Activated naive CD8-positive, alpha-beta T cell treated with anti-CD3 and anti-CD28 coated beads, Interleukin-2, amount 50 U/mL, for 24 hours (primary cell): ENCODE data around the gene SLAMF1.

Source experiments
- ATAC-seq: fragments of 150-1000 bp; cut with Tn5 transposase; one replicate; pipeline ENCODE4 v1.10.0; 2021
- DNase-seq: peaks from one replicate; pipeline ENCODE4 v3.0.0; 2021
- H3K27ac Mint-ChIP-seq: one replicate; pipeline ENCODE4 v1.8.0; 2021; ENCODE audit warnings: mild to moderate bottlenecking, mixed read lengths
- H3K27me3 Mint-ChIP-seq: one replicate; pipeline ENCODE4 v1.8.0; 2021; ENCODE audit warnings: mixed read lengths
- H3K36me3 Mint-ChIP-seq: one replicate; pipeline ENCODE4 v1.8.0; 2021; ENCODE audit warnings: low read depth, mixed read lengths
- H3K4me1 Mint-ChIP-seq: one replicate; pipeline ENCODE4 v1.8.0; 2021; ENCODE audit warnings: mixed read lengths
- H3K4me3 Mint-ChIP-seq: one replicate; pipeline ENCODE4 v1.8.0; 2021; ENCODE audit warnings: mild to moderate bottlenecking, moderate library complexity, mixed read lengths
- H3K9me3 Mint-ChIP-seq: one replicate; pipeline ENCODE4 v1.8.0; 2021; ENCODE audit warnings: mixed read lengths

Gene SLAMF1

DNA sequence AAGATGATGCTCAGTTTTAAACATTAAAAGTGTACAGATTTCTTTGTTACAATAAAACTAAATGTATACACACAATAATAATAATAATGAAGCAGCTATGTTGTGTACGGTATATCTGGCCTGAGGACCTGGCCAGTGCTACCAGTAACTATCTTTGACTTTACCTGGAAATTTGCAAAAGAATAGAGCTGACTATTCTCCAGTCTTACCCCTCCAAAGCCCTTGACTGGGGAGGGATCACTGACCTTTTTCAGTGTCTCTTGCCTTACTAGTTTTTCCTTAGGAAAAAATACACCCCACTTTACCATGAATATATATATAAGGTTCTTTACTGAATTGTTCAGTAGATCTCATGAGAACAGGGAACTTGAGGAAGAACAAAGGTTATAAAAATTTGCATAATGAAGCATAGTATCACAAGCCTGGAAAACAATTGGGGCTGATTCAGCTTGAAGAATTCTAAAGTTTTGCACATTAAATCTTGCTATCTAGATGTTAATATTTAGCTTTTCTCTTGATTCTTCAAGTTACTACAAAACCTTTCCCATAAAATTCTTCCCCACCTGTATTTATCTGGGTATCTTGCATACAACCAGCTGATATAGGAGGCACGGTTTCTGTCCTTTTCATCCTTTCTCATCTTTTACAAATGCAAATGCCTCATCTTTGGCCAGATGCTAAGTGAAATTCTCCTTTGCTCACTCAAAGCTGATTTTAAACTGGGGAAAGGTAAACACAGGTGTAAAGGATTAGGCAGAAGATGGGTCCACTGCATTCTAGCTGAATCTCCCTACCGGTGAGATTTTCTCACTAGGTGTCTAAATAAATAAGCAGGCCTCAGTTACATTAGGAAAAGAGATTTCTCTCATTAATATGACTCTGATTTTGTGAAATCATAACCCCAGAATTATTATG lies 25.0 kb upstream of the SLAMF1 start:
- Mint-ChIP-seq H3K27ac (peak overlapping the region; percentile 36), H3K27me3 (no peaks in the 10 kb centered on the region), H3K4me1 (peaks cover 32% of the 10 kb centered on the region), H3K9me3 (peaks cover 18% of the 10 kb centered on the region), H3K4me3 (no peak overlapping the region), H3K36me3 (peaks cover 31% of the 10 kb centered on the region)
- ATAC-seq: no peak
- DNase-seq: no peak

DNA sequence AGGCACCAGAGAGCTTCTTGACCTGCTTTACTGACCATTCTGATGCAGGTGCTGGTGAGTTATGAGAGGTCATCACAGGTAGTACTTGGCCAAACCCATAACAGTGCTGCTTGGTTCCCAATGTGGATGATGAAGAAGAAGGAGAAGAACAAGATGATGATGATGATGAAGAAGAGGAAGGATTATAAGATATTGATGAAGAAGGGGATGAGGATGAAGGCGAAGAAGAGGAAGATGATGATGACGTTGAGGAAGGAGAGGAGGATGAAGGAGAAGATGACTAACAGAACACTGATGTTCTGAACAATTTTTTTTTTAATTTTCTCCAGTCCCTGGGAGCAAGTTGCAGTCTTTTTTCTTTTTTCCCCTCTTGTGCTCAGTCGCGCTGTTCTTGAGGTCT lies 23.9 kb upstream of the SLAMF1 start:
- Mint-ChIP-seq H3K36me3 (peaks cover 29% of the 10 kb centered on the region), H3K9me3 (peaks cover 18% of the 10 kb centered on the region), H3K4me1 (peaks cover 34% of the 10 kb centered on the region), H3K27ac (no peak overlapping the region), H3K27me3 (no peaks in the 10 kb centered on the region), H3K4me3 (no peak overlapping the region)
- ATAC-seq (no peak), DNase-seq (no peak)

DNA sequence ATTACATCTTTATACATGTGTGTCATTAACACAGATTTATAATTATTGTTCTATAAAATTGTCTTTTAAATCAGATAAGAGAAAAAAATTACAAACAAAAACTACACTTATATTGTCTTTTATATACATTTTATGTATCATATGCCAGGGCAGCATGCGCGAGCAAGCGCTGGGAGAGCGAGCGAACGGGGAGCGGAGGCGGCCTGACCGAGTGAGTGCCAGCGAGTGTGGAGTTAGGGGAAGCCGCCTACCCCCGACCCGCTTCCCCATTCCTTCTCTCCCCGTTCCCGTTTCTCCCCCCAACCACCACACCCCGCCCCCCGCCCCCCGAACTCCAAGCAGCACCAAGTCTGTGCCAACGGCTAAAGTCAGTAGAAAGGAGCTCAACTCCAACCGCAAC lies 23.0 kb upstream of the SLAMF1 start:
- no peak overlapping the region for H3K27ac Mint-ChIP-seq
- H3K36me3 Mint-ChIP-seq: peaks cover 29% of the 10 kb centered on the region
- no peaks in the 10 kb centered on the region for H3K27me3 Mint-ChIP-seq
- no peak overlapping the region for H3K4me3 Mint-ChIP-seq
- H3K9me3 Mint-ChIP-seq: peaks cover 18% of the 10 kb centered on the region
- H3K4me1 Mint-ChIP-seq: peaks cover 40% of the 10 kb centered on the region
- ATAC-seq (no peak), DNase-seq (no peak)

DNA sequence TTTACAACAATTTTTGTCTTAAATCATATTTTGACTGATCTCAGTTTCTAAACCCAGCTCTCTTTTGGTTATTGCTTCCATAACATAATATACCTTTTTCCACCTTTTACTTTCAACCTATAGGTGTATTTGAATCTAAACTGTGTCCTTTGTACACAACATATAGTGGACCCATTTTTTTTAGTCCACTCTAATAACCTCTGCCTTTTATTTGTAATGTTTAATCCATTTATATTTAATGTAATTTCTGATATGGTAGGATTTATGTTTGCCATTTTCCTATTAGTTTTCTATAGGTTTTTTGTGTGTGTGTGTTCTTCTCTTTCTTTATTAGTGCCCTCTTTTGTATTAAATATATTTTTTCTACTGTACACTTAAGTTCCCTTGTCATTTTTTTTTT lies 22.4 kb upstream of the SLAMF1 start:
- peaks cover 18% of the 10 kb centered on the region for H3K9me3 Mint-ChIP-seq
- no peak for ATAC-seq
- H3K4me3 Mint-ChIP-seq: no peak overlapping the region
- peaks cover 45% of the 10 kb centered on the region for H3K4me1 Mint-ChIP-seq
- no peak for DNase-seq
- peaks cover 29% of the 10 kb centered on the region for H3K36me3 Mint-ChIP-seq
- no peaks in the 10 kb centered on the region for H3K27me3 Mint-ChIP-seq
- no peak overlapping the region for H3K27ac Mint-ChIP-seq

DNA sequence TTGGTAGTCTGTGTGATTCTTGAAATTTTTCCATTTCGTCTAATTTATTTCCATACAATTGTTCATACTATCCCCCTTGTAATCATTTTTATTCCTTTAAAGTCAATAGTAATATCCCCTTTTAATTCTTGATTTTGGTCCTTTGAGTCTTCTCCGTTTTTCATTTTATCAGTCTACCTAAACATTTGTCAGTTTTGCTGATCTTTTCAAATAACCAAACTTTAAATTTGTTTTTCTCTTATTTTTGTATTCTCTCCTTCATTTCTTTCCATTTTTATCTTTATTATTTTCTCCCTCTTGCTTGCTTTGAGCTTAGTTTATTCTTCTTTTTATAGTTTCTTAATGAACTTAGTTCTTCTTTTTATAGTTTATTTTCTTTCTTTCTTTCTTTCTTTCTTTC lies 21.1 kb upstream of the SLAMF1 start:
- ATAC-seq: no peak
- Mint-ChIP-seq H3K36me3 (peaks cover 29% of the 10 kb centered on the region), H3K27me3 (no peaks in the 10 kb centered on the region)

DNA sequence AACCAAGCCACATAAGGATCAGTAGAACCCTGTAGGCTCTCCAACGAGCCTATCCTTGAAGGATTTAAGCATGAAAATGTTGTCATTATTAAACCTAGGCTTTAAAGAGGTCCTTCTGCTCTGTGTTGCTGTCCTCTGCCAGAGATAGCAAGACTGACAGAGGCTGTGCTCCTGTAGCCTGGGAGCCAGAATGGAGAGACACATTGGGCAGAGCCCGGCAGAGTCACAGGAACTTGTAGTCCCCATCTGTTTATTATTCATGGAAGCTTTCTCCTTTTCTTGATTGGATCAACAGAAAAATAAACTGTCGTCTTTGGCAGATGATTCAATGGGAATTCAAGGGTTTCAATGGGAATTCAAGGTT lies 19.2 kb upstream of the SLAMF1 start:
- peaks cover 64% of the 10 kb centered on the region for H3K4me1 Mint-ChIP-seq
- H3K9me3 Mint-ChIP-seq: peaks cover 18% of the 10 kb centered on the region
- H3K4me3 Mint-ChIP-seq: peak overlapping the region; percentile 58
- no peak for DNase-seq
- peak overlapping the region; percentile 91 for H3K27ac Mint-ChIP-seq
- ATAC-seq: no peak
- peaks cover 27% of the 10 kb centered on the region for H3K36me3 Mint-ChIP-seq
- H3K27me3 Mint-ChIP-seq: no peaks in the 10 kb centered on the region

More for the DNA sequence above, 21.1 kb upstream of the SLAMF1 start:
- Mint-ChIP-seq H3K9me3 (peaks cover 18% of the 10 kb centered on the region), H3K4me1 (peaks cover 57% of the 10 kb centered on the region), H3K4me3 (no peak overlapping the region), H3K27ac (no peak overlapping the region)
- DNase-seq: no peak

DNA sequence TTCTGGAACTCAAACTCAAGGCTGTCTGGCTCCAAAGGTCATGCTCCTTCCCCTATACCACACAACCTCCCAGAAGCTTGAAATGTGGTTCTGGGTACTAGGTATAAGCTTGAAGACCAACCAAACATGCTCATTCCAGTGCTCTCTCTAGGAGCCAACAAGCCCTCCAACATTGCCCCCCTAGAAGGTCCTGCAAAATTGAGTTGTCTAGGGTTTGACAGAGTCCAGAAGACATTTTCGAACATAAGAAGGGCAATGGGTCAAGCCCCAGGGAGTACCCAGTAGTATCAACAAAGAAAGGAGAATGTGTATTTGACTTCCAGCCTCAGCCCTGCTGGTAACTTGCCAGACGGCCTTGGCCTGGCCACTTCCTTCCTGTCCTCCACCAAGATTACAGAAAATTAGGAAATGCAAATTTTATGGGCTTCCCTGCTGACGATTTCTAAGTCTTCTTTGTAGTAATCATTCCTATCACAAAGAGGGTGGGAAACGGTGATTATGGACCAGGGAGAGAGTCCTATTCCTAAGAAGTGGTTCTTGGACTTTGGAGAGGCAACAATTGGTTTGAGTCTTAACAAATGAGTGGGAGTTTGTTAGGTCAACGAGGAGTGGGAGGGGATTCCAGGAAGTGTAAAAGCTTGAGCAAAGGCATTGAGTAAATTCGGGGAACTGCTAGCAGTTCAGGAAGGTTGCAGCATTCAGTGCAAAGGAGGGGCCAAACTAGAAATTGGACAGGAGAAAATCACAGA lies 18.7 kb upstream of the SLAMF1 start:
- H3K4me3 Mint-ChIP-seq: peak overlapping the region; percentile 58
- ATAC-seq (peak; percentile 65), DNase-seq (no peak)
- peaks cover 59% of the 10 kb centered on the region for H3K4me1 Mint-ChIP-seq
- H3K36me3 Mint-ChIP-seq: peaks cover 23% of the 10 kb centered on the region
- H3K27me3 Mint-ChIP-seq: no peaks in the 10 kb centered on the region
- peaks cover 19% of the 10 kb centered on the region for H3K9me3 Mint-ChIP-seq
- peak overlapping the region; percentile 91 for H3K27ac Mint-ChIP-seq

DNA sequence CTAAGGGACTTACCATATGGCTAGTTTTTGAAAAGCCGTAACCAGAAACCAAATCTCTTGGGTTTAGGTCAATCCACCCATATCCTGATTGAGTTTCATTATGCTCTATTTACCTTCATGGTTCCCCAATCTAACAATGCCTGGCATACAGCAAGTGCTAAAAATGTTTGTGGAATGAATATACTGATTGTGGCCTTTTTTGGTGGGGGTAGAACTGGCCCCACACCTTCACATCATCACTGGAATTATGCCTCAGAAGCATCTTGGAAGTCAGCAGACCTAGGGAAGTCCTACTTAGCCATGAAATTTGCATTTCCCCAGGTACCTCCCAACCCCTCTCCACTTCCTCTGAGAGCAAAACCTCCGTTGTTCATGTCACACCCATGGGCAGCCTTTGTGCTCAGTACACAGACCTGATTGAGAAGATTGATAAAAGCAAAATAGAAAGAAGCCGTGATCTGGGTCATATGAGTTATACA lies 17.8 kb upstream of the SLAMF1 start:
- peak; percentile 90 for ATAC-seq
- H3K27me3 Mint-ChIP-seq: no peaks in the 10 kb centered on the region
- H3K4me3 Mint-ChIP-seq: peak overlapping the region; percentile 58
- peak overlapping the region; percentile 91 for H3K27ac Mint-ChIP-seq
- peaks cover 59% of the 10 kb centered on the region for H3K4me1 Mint-ChIP-seq
- peaks cover 23% of the 10 kb centered on the region for H3K36me3 Mint-ChIP-seq
- no peak for DNase-seq
- peaks cover 20% of the 10 kb centered on the region for H3K9me3 Mint-ChIP-seq

DNA sequence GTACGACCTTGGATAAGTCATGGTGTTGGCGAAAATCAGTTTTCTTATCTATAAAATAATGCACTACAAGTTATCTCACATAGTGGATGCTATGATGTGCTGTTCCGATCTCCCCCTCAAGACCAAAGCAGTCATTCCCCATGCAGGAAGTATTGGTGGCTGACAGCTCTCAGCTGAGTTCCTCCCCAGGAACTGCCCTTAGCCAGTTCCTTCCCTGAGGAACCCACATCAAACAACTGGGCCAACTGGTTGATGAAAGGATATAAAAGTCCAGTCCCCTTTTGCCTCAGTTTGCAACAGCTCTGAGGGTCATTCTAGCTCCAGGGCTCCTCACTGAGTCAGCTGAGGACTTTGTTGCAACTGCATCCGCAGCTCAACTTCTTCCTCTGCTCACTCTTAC lies 16.1 kb upstream of the SLAMF1 start:
- Mint-ChIP-seq H3K4me1 (peaks cover 68% of the 10 kb centered on the region), H3K27ac (no peak overlapping the region), H3K27me3 (no peaks in the 10 kb centered on the region), H3K9me3 (peaks cover 14% of the 10 kb centered on the region), H3K4me3 (no peak overlapping the region), H3K36me3 (peaks cover 15% of the 10 kb centered on the region)
- no peak for ATAC-seq
- no peak for DNase-seq

DNA sequence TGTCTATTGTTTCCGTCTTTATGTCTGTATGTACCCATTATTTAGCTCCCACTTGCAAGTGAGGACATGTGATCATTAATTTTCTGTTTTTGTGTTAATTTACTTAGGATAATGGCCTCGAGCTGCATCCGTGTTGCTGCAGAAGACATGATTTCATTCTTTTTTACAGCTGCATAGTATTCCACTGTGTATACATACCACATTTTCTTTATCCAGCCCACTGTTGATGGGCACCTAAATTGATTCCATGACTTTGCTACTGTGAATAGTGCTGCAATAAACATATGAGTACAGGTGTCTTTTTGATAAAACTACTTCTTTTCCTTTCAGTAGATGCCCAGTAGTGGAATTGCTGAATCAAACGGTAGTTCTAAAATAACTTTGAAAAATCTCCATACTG lies 12.7 kb upstream of the SLAMF1 start:
- DNase-seq (no peak), ATAC-seq (no peak)
- Mint-ChIP-seq H3K27ac (no peak overlapping the region), H3K36me3 (peaks cover 9% of the 10 kb centered on the region), H3K4me3 (no peak overlapping the region), H3K4me1 (peaks cover 60% of the 10 kb centered on the region), H3K9me3 (peaks cover 14% of the 10 kb centered on the region), H3K27me3 (no peaks in the 10 kb centered on the region)

DNA sequence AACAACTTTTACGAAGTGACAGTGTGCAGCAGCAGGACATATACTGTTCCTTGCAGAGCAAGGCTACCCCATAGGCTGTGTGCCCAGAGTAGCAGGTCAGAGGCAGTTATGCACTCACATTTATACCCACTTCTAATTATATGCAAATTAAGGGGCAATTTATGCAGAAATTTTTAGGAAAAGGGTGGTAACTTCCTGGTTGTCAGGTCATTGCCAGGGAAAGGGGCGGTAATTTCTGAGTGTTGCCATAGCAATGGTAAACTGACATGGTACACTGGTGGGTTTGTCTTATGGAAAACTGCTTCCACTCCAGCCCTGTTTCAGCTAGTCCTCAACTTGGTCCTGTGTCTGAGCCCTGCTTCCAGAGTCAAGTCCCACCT lies 12.0 kb upstream of the SLAMF1 start:
- no peak overlapping the region for H3K27ac Mint-ChIP-seq
- no peak for ATAC-seq
- H3K36me3 Mint-ChIP-seq: peaks cover 9% of the 10 kb centered on the region
- H3K4me1 Mint-ChIP-seq: peaks cover 60% of the 10 kb centered on the region
- H3K4me3 Mint-ChIP-seq: no peak overlapping the region
- H3K27me3 Mint-ChIP-seq: no peaks in the 10 kb centered on the region
- DNase-seq: no peak
- H3K9me3 Mint-ChIP-seq: peaks cover 14% of the 10 kb centered on the region

DNA sequence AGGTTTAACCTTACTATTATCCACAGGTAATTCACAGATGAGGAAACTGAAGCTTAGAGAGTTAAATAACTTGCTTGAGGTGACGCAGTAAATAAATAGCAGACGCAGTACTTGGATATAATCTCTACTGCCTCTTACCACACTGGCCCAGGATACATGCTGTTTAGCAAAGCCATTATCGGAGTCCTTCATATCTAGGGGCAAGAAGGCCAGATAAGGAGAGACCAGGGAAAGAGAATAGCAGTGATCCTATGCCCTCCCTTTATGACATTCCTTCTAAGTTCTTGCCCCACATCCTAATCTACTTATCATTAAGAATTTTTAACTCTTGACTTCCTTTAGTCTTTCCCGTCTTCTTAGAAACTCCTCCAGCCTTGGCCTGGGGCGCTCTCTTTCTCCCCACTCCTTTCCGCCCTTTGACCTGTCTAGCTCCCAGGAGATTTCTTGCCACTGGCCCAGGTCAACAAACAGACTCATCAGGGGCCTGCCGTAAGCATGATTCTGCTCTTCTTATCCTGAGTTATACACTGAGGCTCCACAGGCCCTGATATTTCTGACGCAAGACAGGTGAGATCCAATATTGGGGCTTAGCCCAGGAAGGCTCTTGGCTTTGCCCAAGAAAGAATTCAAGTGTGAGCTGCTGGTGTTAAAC lies 11.4 kb upstream of the SLAMF1 start:
- no peak overlapping the region for H3K27ac Mint-ChIP-seq
- H3K36me3 Mint-ChIP-seq: peaks cover 9% of the 10 kb centered on the region
- peaks cover 62% of the 10 kb centered on the region for H3K4me1 Mint-ChIP-seq
- H3K27me3 Mint-ChIP-seq: no peaks in the 10 kb centered on the region
- ATAC-seq (no peak), DNase-seq (no peak)
- H3K4me3 Mint-ChIP-seq: no peak overlapping the region
- peaks cover 14% of the 10 kb centered on the region for H3K9me3 Mint-ChIP-seq

DNA sequence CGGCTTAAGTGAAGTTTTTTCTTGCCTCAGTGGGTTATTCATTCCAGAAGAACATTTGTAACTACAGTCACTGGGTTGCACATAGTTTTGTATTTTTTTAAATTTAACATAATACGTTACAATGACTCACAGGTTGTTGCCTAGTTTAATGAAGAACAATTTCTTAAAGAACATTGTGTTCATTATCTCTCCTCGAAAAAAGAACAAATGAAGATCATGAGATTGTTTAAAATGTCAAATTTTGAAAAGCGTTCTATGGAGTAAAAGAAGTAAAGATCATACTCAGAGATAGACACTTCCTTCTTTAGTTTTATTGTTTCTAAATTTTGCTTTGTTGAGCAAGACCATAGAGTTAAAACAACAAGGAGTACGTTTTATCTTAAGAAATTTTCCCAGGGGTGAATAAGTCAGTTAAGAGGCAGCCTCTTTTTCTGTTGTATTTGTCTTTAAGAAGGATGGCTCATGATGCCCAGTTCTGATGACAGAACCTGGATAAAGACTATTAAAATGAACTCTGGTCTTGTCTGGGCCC lies 10.5 kb upstream of the SLAMF1 start:
- ATAC-seq: no peak
- Mint-ChIP-seq H3K27me3 (no peaks in the 10 kb centered on the region), H3K9me3 (peaks cover 14% of the 10 kb centered on the region), H3K27ac (peak overlapping the region; percentile 23), H3K36me3 (peaks cover 9% of the 10 kb centered on the region), H3K4me1 (peaks cover 62% of the 10 kb centered on the region), H3K4me3 (no peak overlapping the region)
- no peak for DNase-seq

DNA sequence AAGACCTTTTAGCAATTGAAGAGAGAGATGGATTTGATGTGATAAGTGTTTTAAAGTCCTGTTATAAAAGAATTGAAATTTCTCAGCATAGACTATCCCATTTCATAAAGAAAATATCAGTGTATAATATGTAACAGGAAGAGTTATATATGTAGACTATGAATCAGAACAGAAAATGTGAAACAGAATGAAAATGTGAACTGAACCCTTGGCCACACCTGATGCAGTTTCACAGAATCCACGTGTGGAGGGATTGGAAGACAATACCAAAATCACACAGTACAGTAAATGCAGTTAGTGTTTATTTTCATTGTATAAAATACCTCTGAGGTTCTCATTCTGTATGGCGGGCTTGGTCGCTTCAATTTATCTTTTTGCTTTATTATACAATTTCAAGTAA lies 9.9 kb upstream of the SLAMF1 start:
- DNase-seq (no peak), ATAC-seq (peak; percentile 26)
- peak overlapping the region; percentile 30 for H3K27ac Mint-ChIP-seq
- H3K4me1 Mint-ChIP-seq: peaks cover 63% of the 10 kb centered on the region
- H3K36me3 Mint-ChIP-seq: peaks cover 9% of the 10 kb centered on the region
- H3K4me3 Mint-ChIP-seq: no peak overlapping the region
- no peaks in the 10 kb centered on the region for H3K27me3 Mint-ChIP-seq
- H3K9me3 Mint-ChIP-seq: peaks cover 14% of the 10 kb centered on the region
